CD14-positive monocyte (primary cell): Measurements from ENCODE around the gene CATSPERE. TPM values are rescaled to one million over a fixed set of nuclear protein-coding genes. Genes with fewer than 3 reads are reported as not detected.
A peak's percentile ranks its signal among the peaks of the same experiment; 100 is the strongest.

Source experiments
- DNase-seq, 3 donors: peaks; one replicate each; pipeline ENCODE4 v3.0.0-alpha.2; 2011 to 2022
- H2AFZ ChIP-seq: 2 replicates; pipeline ENCODE4 v1.6.0; 2012; ENCODE audit warnings: mild to moderate bottlenecking, low read depth, low read length, inconsistent platforms; ENCODE audit not compliant: insufficient read depth, poor library complexity, severe bottlenecking
- H3K27ac ChIP-seq, 2 donors: 1 replicate in 1 of 2; 2 replicates in 1 of 2; pipeline ENCODE4 v1.5.1; 2012 to 2013; ENCODE audit warnings: low read length in 2 of 2, control low read depth in 1 of 2, inconsistent platforms in 1 of 2, low read depth in 1 of 2, mild to moderate bottlenecking in 1 of 2
- H3K27me3 ChIP-seq, 2 donors: one replicate each; pipeline versions ENCODE4 v1.6.0 to v1.6.1; 2011 to 2013; ENCODE audit warnings: low read length in 2 of 2; ENCODE audit not compliant: control insufficient read depth in 2 of 2, insufficient read depth in 2 of 2
- H3K36me3 ChIP-seq, 2 donors: replicated peaks in 1 of 2; 1 replicate in 1 of 2; 2 replicates in 1 of 2; pipeline versions ENCODE4 v1.5.1 to v1.6.1; 2012 to 2013; ENCODE audit warnings: low read length in 2 of 2, control low read depth in 1 of 2, inconsistent platforms in 1 of 2, mild to moderate bottlenecking in 1 of 2; ENCODE audit not compliant: insufficient read depth in 2 of 2, control insufficient read depth in 1 of 2
- H3K4me1 ChIP-seq, 2 donors: 1 replicate in 1 of 2; 2 replicates in 1 of 2; pipeline versions ENCODE4 v1.5.1 to v1.6.1; 2012 to 2013; ENCODE audit warnings: low read length in 2 of 2, control low read depth in 1 of 2, inconsistent platforms in 1 of 2, mild to moderate bottlenecking in 1 of 2, moderate library complexity in 1 of 2; ENCODE audit not compliant: insufficient read depth in 2 of 2, control insufficient read depth in 1 of 2
- H3K4me2 ChIP-seq: replicated peaks from 2 replicates; pipeline ENCODE3; 2012; ENCODE audit warnings: low read length, moderate library complexity, mild to moderate bottlenecking; ENCODE audit not compliant: poor library complexity, severe bottlenecking; ENCODE audit errors: extremely low read depth
- H3K4me3 ChIP-seq, 3 experiments: fragments of 200-600 bp in 1 of 3; sonication (generic) in 1 of 3; replicated peaks in 1 of 3; 1 replicate in 2 of 3; 2 replicates in 1 of 3; pipeline ENCODE4 v1.5.1; 2011 to 2013; ENCODE audit warnings: low read length in 3 of 3, mild to moderate bottlenecking in 3 of 3, control low read depth in 2 of 3, low read depth in 2 of 3, inconsistent platforms in 1 of 3, moderate library complexity in 1 of 3
- H3K79me2 ChIP-seq: 2 replicates; pipeline ENCODE4 v1.6.0; 2012; ENCODE audit warnings: mild to moderate bottlenecking, control low read depth, inconsistent platforms, low read length, moderate library complexity; ENCODE audit not compliant: insufficient read depth
- H3K9ac ChIP-seq: 2 replicates; pipeline ENCODE4 v1.6.0; 2017; ENCODE audit warnings: low read length, mild to moderate bottlenecking; ENCODE audit not compliant: insufficient read depth, poor library complexity, severe bottlenecking
- H3K9me3 ChIP-seq, 2 donors: replicated peaks in 1 of 2; 1 replicate in 1 of 2; 2 replicates in 1 of 2; pipeline versions ENCODE4 v1.5.1 to v1.6.1; 2012 to 2013; ENCODE audit warnings: low read length in 2 of 2, control low read depth in 1 of 2; ENCODE audit not compliant: control insufficient read depth in 1 of 2, insufficient read depth in 1 of 2
- H4K20me1 ChIP-seq: 2 replicates; pipeline ENCODE4 v1.6.0; 2012; ENCODE audit warnings: mild to moderate bottlenecking, low read length, control low read depth, moderate library complexity; ENCODE audit not compliant: insufficient read depth
- H3K27ac Mint-ChIP-seq, 7 donors: one replicate each; pipeline ENCODE4 v1.8.0; 2020; ENCODE audit warnings: mild to moderate bottlenecking in 7 of 7, mixed read lengths in 7 of 7, moderate library complexity in 6 of 7, inconsistent platforms in 2 of 7
- H3K27me3 Mint-ChIP-seq, 3 donors: one replicate each; pipeline ENCODE4 v1.8.0; 2021 to 2022; ENCODE audit warnings: low read depth in 3 of 3, mild to moderate bottlenecking in 3 of 3, mixed read lengths in 3 of 3, moderate library complexity in 3 of 3, inconsistent platforms in 1 of 3
- H3K36me3 Mint-ChIP-seq, 2 donors: one replicate each; pipeline ENCODE4 v1.8.0; 2020; ENCODE audit warnings: mixed read lengths in 2 of 2, inconsistent platforms in 1 of 2, mild to moderate bottlenecking in 1 of 2
- H3K4me1 Mint-ChIP-seq: one replicate; pipeline ENCODE4 v1.8.0; 2020; ENCODE audit warnings: mild to moderate bottlenecking, mixed read lengths
- H3K4me3 Mint-ChIP-seq, 2 donors: one replicate each; pipeline ENCODE4 v1.8.0; 2020; ENCODE audit warnings: mild to moderate bottlenecking in 2 of 2, mixed read lengths in 2 of 2, moderate library complexity in 1 of 2
- H3K9me3 Mint-ChIP-seq, 7 donors: one replicate each; pipeline ENCODE4 v1.8.0; 2020 to 2022; ENCODE audit warnings: mixed read lengths in 7 of 7, mild to moderate bottlenecking in 6 of 7, moderate library complexity in 6 of 7, inconsistent platforms in 2 of 7
- CTCF ChIP-seq: fragments of 200-600 bp; IDR thresholded peaks from one replicate; pipeline ENCODE4 v1.8.0; 2022; ENCODE audit warnings: antibody characterized with exemption, mild to moderate bottlenecking
- WGBS: methylation state at CpG from one replicate; pipeline ENCODE4 v1.1.5; 2013; ENCODE audit warnings: missing lambda C conversion rate; ENCODE audit not compliant: insufficient coverage; 5-methylcytosine and 5-hydroxymethylcytosine counted together
- intact Hi-C, 2 donors: fragments of 100-400 bp; cut with micrococcal nuclease; formaldehyde crosslinking; loops; one replicate each; pipeline versions ENCODE4 v1.15.0 to v1.15.1; 2023
- polyA plus RNA-seq, 3 donors: library from polyadenylated mRNA; depleted of rRNA in 1 of 3; unstranded in 2 of 3; stranded (reverse) in 1 of 3; fragments of 300-500 nt in 2 of 3; fragments of >200 nt in 1 of 3; fragmentation: Illumina TruSeq in 2 of 3; gene quantifications; 1 replicate in 2 of 3; 2 replicates in 1 of 3; pipeline ENCODE4 v1.2.3, GENCODE V29; 2012 to 2021

Gene CATSPERE
- polyA plus RNA-seq, 3 donors = 0.63 TPM; not detected in 2

GRCh38 chr1:244590670-244591069, 129.6 kb downstream of the CATSPERE start:
- H3K9me3 Mint-ChIP-seq = peaks cover 0 to 9% (median 5%) of the 10 kb centered on the region in 7 donors
- H3K27ac ChIP-seq = no peak overlapping the region
- peaks cover 0 to 3% (median 0%) of the 10 kb centered on the region in 3 donors for H3K27me3 Mint-ChIP-seq
- no peak overlapping the region for H3K9ac ChIP-seq
- no peak overlapping the region for H3K27ac Mint-ChIP-seq
- no peak for DNase-seq
- no peaks in the 10 kb centered on the region for H4K20me1 ChIP-seq
- no peaks in the 10 kb centered on the region for H3K4me1 Mint-ChIP-seq
- no CpG with 5 or more reads among the region's 2 CpGs for WGBS
- H3K4me3 Mint-ChIP-seq = no peak overlapping the region
- no peak overlapping the region for H3K4me3 ChIP-seq
- H3K9me3 ChIP-seq = no peaks in the 10 kb centered on the region
- no peaks in the 10 kb centered on the region for H3K79me2 ChIP-seq
- H3K27me3 ChIP-seq = no peaks in the 10 kb centered on the region
- no peaks in the 10 kb centered on the region for H3K4me1 ChIP-seq
- intact Hi-C loops = loop anchor here in 1 of 2 donors (10.0 kb wide), 1 partner anchor 126 kb away; the partner anchor contains the start of gene CATSPERE
- no peak for TF ChIP-seq CTCF
- no peaks in the 10 kb centered on the region for H3K36me3 Mint-ChIP-seq
- no peak overlapping the region for H2AFZ ChIP-seq
- H3K4me2 ChIP-seq = no peak overlapping the region
- no peaks in the 10 kb centered on the region for H3K36me3 ChIP-seq

DNA sequence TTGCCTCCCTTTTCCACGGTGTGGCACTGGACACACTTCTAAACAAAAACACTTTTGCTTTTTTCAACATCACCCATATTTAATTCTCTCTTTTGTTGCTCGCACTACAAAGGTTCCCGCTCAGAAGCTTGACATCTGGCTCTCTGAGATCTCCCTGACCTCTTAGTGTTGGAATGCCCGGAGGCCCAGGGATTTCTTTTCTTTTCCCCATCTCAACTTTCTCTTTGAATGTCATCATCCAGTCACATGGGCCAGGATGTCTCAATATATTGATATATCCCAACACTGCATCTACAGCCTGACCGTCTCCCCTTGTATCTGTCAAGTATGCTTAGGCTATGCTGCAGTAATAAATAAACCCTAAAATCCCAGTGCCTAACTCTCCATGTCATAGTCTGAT, 137.5 kb downstream of the CATSPERE start:
- no peaks in the 10 kb centered on the region for H3K36me3 Mint-ChIP-seq
- no peak overlapping the region for H3K9ac ChIP-seq
- no peak overlapping the region for H3K4me2 ChIP-seq
- no peaks in the 10 kb centered on the region for H3K79me2 ChIP-seq
- DNase-seq = no peak
- no peak overlapping the region for H3K4me3 Mint-ChIP-seq
- no peak for TF ChIP-seq CTCF
- no peaks in the 10 kb centered on the region for H3K27me3 ChIP-seq
- whole genome bisulfite sequencing = 89% methylated on average over 2 of the region's 5 CpGs
- intact Hi-C loops = loop anchor here in 1 of 2 donors (10.0 kb wide), 1 partner anchor 134 kb away; the partner anchor contains the start of gene CATSPERE
- no peak overlapping the region for H3K27ac ChIP-seq
- H3K27ac Mint-ChIP-seq = peak overlapping the region in 1 of 7 donors; percentile 26
- peaks cover 23% of the 10 kb centered on the region for H3K4me1 Mint-ChIP-seq
- H3K4me3 ChIP-seq = no peak overlapping the region
- H3K9me3 Mint-ChIP-seq = peaks cover 0 to 2% (median 0%) of the 10 kb centered on the region in 7 donors
- peaks cover 8 to 13% of the 10 kb centered on the region in 2 donors for H3K4me1 ChIP-seq
- no peaks in the 10 kb centered on the region for H3K9me3 ChIP-seq
- no peaks in the 10 kb centered on the region for H4K20me1 ChIP-seq
- no peaks in the 10 kb centered on the region for H3K36me3 ChIP-seq
- peaks cover 0 to 5% (median 3%) of the 10 kb centered on the region in 3 donors for H3K27me3 Mint-ChIP-seq
- H2AFZ ChIP-seq = no peak overlapping the region
